NOMO-1 (cell line): ENCODE measurements around the gene SLC25A23.
A peak's percentile ranks its signal among the peaks of the same experiment; 100 is the strongest.

ENCODE experiments used
- DNase-seq, 2 experiments: peaks; one replicate each; lab custom pipeline; 2025; ENCODE audit not compliant: unreplicated experiment in 2 of 2; lab: John Stamatoyannopoulos, UW

Gene SLC25A23

GRCh38 chr19:6481541-6482342, 22.1 kb upstream of the SLC25A23 start, which contains the start of gene DENND1C:
TSS of gene DENND1C (minus strand) at chr19:6481787. CDS start at chr19:6481695, 92 bp downstream.
- DNase-seq = peak; percentile 44 to 60

DNA sequence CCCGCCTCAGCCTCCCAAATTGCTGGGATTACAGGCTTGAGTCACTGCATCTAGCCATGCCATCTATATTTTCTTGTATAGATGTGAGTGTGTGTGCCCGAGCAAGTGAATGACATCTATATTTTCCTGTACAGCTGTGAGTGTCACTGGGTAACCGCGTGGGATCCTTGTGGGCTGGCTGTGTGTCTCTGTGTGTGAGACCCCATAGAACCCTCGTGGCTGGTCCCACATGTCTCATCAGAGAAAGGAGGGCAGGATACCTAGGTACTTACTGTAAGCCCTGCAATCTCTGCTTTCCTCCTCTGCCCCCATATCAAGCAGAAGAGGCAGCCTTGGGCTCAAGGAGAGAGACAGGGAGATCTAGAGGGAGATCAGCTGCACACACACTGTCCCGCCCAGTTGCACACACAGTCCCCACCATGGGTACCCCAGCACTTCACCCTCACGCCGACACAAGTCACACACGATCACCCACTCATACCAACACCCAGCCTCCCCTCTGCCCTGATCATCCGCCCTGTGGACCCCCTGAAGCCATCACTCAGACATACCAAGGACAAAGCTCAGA, 21.3 kb upstream of the SLC25A23 start:
- DNase-seq = no peak

DNA sequence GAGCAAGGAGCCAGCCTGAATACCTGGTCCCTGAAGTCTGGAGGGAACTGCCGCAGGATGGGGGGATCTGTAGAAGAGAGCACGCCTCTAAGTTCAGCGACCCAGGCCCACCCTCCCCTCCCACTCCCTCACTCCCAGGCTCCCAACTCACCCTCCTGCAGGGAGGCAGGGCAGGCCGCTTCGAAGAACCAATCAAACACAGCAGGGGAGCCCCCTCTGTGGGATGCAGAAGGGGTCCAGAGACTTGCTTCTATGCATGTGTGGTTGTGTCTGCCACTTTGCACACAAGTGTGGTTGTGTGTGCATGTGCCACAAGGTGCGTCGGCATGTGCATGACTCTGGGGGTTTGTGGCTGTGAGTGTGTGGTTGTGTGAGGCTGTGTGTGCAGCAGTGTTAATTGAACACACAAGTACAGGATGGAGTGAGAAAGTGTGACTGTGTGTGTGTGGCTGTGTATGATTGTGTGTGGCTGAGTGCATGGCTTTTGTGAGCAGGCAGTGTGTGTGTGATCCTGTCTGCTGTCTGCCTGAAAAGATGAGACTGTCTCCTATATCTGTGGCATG, 20.3 kb upstream of the SLC25A23 start:
- DNase-seq = no peak

DNA sequence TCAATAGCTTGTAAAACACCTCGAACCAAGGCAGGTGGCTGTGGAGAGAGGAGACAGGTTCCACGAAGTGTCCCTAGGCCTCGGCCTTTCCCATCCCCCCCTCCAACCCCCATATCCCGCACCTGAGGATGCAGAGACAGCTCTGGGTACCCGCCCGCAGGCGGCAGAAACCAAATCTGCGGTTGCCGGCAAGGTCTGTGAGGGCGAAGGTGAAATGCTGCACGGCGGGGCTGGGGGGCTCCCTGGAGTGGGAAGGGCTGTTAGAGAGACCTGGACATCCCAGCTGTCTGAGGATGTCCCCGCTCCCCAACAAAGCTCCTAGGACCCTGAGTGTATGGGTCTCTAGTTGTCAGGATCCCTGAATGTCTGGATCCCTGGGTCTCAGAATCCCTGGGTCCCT, 19.2 kb upstream of the SLC25A23 start:
- no peak for DNase-seq

DNA sequence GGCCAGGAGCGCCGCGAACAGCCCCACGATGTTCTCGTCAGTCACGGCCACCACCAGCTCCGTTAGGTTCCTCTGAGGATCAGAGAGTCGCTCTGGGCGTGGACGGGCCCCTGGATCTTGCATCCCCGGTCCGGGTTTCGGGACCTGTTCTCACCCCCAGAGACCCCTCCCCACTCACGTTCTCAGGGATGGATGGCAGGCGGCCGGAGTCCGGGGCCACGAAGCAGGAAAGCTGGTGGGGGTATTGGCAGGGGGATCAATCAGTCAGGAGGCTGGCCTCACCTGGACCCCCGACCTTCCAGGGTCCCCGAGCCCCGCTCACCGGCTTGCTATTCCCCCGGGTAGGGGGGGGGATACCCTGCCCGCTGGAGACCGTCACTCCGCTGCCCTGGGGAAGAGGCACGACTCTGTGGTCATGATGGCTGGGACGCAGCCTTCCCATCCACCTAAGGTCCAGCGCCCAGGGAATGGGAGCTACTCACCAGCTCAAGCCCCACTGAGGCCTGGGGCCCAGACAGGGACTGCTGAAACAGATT, 17.4 kb upstream of the SLC25A23 start:
- DNase-seq = no peak

- no peak for DNase-seq
Measured at GRCh38 chr19:6476155-6476895, 16.7 kb upstream of the SLC25A23 start.

- no peak for DNase-seq
Measured at GRCh38 chr19:6475321-6476108, 15.9 kb upstream of the SLC25A23 start.

DNA sequence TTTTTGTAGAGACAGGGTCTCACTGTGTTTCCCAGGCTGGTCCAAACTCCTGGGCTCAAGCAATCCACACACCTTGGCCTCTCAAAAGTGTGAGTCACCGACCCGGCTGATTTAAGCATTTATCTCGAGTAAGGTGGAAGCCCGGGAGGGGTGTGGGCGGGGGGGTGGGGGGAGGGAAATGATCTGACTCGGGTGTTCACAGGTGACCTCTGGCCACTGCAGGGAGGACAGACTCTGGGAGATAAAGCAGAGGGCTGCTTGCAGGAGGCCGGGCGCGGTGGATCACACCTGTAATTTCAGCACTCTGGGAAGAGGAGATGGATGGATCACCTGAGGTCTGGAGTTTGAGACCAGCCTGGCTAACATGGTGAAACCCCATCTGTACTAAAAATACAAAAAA, 14.1 kb upstream of the SLC25A23 start:
- DNase-seq = no peak

GRCh38 chr19:6472713-6473112, 13.1 kb upstream of the SLC25A23 start:
- DNase-seq = no peak

GRCh38 chr19:6471076-6471475, 11.5 kb upstream of the SLC25A23 start:
- no peak for DNase-seq

DNA sequence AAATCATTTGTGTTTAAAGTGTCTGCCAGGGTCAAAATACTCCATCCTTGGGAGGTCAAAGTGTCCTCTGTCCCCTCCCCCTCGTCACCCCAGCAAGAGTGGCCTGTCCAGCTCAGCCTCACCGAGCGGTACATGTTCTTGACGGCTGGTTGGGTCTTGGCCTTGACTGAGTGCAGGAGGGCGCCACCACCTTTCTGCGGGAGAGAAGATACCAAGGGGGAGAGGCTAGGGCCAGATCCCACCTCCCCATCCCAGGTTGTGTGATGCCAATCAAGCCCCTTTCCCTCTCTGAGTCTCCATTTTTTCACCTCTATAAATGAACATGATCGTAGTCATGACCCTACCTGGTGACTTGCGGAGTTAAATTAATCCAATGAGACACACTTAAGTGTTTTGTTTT, 10.6 kb upstream of the SLC25A23 start:
- DNase-seq = no peak

- DNase-seq = no peak
Measured at GRCh38 chr19:6467384-6467783, 7.8 kb upstream of the SLC25A23 start.

DNA sequence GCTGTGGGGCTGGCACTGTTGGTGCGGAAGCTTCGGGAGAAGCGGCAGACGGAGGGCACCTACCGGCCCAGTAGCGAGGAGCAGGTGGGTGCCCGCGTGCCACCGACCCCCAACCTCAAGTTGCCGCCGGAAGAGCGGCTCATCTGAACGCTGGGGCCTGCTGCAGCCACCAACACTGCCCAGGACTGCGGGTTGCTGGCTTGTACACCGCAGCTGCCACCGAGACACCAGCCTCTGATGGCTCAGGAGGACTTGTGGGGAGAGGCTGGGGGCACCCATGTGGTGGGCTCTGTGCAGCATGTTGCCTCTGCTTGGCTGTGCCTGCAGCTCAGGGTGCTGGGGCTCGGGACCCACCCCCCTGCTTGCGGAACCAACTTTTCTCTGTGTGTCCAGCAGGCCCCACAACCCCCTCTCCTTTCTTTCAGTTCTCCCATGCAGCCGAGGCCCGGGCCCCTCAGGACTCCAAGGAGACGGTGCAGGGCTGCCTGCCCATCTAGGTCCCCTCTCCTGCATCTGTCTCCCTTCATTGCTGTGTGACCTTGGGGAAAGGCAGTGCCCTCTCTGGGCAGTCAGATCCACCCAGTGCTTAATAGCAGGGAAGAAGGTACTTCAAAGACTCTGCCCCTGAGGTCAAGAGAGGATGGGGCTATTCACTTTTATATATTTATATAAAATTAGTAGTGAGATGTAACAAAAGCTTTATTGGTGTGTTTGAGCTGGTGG, 7.1 kb upstream of the SLC25A23 start:
- DNase-seq = no peak

DNA sequence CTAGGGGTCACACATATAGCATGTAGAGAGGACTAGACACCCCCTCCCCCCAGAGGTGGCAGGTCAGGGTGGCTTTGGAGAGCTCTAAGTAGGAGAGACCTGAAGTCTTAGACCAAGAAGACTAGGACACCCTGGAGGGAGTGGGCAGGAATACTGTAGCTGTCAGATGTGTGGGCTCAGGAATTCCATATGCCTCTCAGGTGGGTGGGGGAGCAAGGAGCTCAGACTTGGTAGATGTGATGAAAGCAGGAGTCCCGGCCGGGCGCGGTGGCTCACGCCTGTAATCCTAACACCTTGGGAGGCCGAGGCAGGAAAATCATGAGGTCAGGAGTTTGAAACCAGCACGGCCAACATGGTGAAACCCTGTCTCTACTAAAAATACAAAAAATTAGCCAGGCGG, 6.1 kb upstream of the SLC25A23 start:
- DNase-seq = no peak

GRCh38 chr19:6465006-6465405, 5.4 kb upstream of the SLC25A23 start:
- no peak for DNase-seq

DNA sequence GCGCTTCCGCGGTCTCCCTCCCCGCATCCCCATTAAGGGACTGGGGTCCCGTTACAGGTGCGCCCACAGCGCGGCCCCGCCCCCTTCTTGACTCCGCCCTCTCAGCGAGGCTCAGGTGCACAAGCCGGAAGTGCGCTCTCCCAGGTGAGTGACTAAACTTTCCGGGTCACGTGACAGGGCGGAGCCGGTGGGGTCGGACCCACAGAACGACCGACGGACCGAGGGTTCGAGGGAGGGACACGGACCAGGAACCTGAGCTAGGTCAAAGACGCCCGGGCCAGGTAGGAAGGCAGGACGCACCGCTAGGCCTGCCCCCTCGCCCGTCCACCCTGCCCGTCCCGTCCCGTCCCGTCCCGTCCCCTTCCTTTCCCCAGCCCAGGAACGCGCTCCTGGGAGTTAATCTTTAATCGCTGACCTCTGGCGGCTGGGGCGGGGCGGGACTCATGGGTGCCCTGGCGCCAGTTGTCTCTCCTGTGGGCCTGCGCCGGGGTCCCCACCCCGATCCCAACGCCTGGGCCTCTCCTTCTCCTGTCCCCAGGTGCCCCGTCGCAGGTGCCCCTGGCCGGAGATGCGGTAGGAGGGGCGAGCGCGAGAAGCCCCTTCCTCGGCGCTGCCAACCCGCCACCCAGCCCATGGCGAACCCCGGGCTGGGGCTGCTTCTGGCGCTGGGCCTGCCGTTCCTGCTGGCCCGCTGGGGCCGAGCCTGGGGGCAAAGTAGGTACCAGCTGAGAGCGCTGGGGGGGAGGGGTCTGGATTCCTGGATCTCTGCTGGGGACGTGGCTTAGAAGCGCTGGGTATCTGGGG, 4.7 kb upstream of the SLC25A23 start, which contains the start of gene CRB3:
Gene CRB3 (plus strand): TSS at position 202 of the 804 bp plus-strand sequence. CDS start 431 bp downstream, at position 633.
- no peak for DNase-seq

GRCh38 chr19:6460099-6460884, 700 bp upstream of the SLC25A23 start:
- peak; percentile 98 to 99 for DNase-seq

DNA sequence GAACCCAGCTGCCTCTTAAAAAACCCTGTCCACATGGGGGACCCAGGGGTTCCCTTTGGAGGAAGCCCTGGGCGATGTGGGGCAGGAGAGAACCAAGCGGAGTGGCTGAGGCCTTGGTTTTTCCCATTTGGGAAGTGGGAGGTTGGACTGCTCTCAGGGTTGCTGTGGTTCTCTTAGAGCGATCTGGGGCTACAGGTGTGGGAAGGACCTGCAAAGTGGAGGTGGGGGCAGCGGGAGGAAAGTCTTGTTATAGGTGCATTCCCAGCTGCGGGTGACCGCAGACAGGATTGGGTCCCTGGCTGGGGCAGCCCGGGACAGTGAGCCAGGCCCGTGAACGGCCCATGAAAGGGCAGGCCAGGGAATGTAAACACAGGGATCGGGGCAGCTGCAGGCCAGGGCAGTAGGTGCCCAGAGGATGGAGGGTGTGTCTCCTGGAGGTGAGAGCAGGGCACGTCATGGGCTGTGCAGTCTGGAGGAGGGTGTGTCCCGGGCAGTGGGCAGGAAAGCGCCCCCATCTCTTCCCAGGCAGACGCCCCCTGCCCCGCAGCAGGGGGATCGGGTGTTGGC, 814 bp downstream of the SLC25A23 start:
- DNase-seq = no peak
